ENCODE results near the gene ANKRD13A. TPM values are rescaled to one million over a fixed set of nuclear protein-coding genes. Genes with fewer than 3 reads are reported as not detected.
"Not testable (repeated sequence)": the region's sequence is repeated elsewhere in the genome, so short reads cannot be mapped to it uniquely, and the experiment has no call there.

Gene ANKRD13A
- total RNA-seq, 3 donors from 2014 or later, result 30.6 to 42.7 (median 38.8) TPM

DNA sequence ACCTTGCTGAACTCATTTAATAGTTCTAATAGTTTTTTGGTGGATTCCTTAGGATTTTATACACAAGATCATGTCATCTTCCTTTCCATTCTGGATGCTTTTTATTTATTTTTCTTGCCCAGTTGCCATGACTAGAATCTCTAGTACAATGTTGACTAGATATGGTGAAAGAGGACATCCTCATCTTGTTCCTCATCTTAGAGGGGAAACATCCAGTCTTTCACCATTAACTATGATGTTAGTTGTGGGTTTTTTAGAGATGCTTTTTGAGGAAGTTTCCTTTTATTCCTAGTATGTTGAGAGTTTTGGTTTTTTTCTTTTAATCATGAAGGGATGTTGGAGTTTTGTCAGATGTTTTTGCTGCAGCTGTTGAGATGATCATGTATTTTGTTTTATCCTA is 8.7 kb downstream of the ANKRD13A start:
- Mint-ChIP-seq H3K4me1 (ENCODE audit: low read depth) (peaks cover 85% of the 10 kb centered on the region), H3K9me3 (no peaks in the 10 kb centered on the region), H3K27me3 (ENCODE audit: low read depth) (no peaks in the 10 kb centered on the region), H3K36me3 (ENCODE audit: insufficient read depth) (peaks cover 12% of the 10 kb centered on the region), H3K4me3 (no peak overlapping the region)
- ATAC-seq, result no peak
- DNase-seq, result no peak

DNA sequence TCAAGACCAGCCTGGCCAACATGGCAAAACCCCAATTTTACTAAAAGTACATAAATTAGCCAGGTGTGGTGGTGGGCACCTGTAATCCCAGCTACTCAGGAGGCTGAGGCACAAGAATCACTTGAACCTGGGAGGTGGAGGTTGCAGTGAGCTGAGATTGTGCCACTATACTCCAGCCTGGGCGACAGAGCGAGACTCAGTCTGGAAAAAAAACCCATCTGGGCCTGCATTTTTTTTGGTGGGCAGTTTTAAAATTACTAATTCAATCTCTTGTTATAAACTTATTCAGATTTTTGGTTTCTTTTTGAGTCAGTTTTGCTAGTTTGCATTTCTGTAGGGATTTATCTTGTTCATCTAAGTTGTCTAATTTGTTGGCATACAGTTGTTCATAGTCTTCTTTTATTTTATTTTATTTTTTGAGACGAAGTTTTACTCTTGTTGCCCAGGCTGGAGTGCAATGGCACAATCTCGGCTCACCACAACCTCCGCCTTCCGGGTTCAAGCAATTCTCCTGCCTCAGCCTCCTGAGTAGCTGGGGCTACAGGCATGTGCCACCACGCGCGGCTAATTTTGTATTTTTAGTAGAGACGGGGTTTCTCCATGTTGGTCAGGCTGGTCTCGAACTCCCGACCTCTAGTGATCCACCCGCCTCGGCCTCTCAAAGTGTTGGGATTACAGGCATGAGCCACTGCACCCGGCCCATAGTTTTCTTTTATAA is 9.6 kb downstream of the ANKRD13A start:
- H3K27me3 Mint-ChIP-seq (ENCODE audit: low read depth); H3K9me3 Mint-ChIP-seq; H3K4me3 Mint-ChIP-seq; DNase-seq: not testable (repeated sequence)
- Mint-ChIP-seq H3K4me1 (ENCODE audit: low read depth) (peaks cover 79% of the 10 kb centered on the region), H3K36me3 (ENCODE audit: insufficient read depth) (peaks cover 11% of the 10 kb centered on the region)
- ATAC-seq, result peak; percentile 25 to 40

DNA sequence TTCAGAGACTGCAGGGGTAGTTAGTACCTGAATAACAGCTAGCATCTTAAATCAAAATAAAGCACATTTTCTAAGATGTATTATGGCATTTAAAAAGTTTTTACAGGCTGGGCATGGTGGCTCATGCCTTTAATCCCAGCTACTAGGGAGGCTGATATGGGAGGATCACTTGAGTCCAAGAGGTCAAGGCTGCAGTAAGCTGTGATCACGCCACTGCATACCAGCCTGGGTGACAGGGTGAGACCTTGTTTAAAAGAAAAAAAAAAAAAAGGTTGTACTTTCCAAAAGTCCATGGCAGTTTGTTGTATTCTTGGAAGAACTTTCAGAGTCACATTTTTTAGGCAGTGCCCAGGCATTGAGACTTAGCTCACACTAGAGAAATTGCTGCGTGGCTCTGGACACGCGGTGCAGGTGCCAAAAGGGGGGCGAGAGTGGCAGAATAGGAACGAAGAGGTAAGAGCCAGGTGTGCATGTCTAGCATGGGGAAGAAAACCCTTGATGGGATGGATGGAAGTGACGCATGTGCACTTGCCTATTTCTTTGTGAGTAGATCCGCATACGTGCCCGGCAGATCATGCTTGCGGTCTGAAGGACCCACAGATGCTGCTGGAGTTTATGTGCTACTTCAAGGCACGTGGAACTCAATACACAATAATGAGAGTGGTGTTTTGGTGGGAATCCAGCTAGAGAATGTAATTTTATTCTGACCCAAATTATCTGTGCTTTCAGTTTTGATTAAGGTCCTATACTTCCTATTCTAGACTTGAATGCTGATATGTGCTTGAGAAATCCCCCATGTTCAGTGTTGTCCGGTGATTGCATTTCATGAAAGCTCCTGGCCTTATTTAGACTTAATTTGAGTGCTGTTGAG is 11.9 kb downstream of the ANKRD13A start:
- Mint-ChIP-seq H3K4me3 (peak overlapping the region; percentile 35), H3K9me3 (no peaks in the 10 kb centered on the region), H3K27me3 (ENCODE audit: low read depth) (no peaks in the 10 kb centered on the region), H3K4me1 (ENCODE audit: low read depth) (peaks cover 73% of the 10 kb centered on the region), H3K36me3 (ENCODE audit: insufficient read depth) (peaks cover 11% of the 10 kb centered on the region)
- peak; percentile 26 to 27 for ATAC-seq
- DNase-seq, result no peak

DNA sequence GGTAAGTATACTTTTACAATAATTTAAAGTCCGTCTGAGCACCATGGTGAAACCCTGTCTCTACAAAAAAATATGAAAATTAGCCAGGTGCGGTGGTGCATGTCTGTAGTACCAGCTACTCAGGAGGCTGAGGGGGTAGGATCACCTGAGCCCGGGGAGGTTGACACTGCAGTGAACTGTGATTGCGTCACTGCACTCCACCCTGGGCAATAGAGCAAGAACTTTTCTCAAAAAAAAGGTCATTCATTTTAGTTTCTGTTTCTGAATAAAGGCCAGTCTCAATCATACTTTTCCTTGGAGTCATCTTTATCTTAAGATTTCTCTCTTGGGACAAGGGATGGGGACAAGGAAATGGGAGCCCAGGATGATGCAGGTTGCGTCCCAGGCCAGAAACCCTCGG is 12.9 kb downstream of the ANKRD13A start:
- Mint-ChIP-seq H3K4me1 (ENCODE audit: low read depth) (peaks cover 65% of the 10 kb centered on the region), H3K36me3 (ENCODE audit: insufficient read depth) (peaks cover 11% of the 10 kb centered on the region), H3K27me3 (ENCODE audit: low read depth) (no peaks in the 10 kb centered on the region), H3K9me3 (no peaks in the 10 kb centered on the region), H3K4me3 (peak overlapping the region; percentile 19)
- ATAC-seq, result peak in 1 of 2 donors; percentile 26
- DNase-seq, result no peak

DNA sequence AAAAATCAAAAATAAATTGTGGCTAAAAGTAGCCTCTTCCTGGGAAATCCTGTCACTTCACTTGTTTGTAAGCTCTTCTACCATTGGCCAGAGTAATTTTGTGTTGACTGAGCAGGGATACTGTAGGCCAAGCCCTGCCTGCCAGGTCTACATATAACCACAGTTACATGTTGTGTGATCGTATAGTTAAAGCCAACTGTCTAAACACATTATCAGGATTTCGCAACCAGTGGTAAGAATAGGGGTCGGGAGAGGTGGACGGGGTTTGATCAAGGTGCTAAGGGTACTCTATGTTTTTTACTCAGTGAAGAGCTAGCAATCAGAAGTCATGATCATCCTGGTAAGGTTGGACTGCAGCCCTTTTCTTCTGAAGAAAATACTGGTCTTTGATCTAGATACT is 13.4 kb downstream of the ANKRD13A start:
- H3K4me3 Mint-ChIP-seq, result no peak overlapping the region
- peaks cover 63% of the 10 kb centered on the region for H3K4me1 Mint-ChIP-seq (ENCODE audit: low read depth)
- DNase-seq (no peak), ATAC-seq (no peak)
- H3K9me3 Mint-ChIP-seq, result no peaks in the 10 kb centered on the region
- H3K27me3 Mint-ChIP-seq (ENCODE audit: low read depth), result no peaks in the 10 kb centered on the region
- peaks cover 11% of the 10 kb centered on the region for H3K36me3 Mint-ChIP-seq (ENCODE audit: insufficient read depth)

DNA sequence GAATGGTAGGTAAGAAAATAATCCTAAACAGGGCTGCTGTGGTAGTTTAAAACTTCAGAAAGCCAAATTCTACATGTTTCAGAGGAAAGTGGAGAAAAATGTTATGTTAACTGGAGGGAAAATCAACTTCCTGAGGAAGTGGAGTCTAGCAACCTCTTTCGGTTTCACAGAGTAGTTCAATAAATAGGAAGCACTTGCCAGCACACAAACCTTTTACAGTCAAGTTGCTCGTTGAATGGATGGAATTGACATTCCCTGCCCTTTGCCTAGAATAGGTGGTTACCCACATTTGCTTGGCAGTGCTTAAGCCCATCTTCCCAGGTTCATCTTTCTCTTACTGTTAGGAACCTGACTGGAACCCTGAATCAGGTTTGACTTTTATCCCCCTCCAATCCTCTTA is 15.9 kb downstream of the ANKRD13A start:
- Mint-ChIP-seq H3K4me3 (no peak overlapping the region), H3K27me3 (ENCODE audit: low read depth) (no peaks in the 10 kb centered on the region), H3K36me3 (ENCODE audit: insufficient read depth) (peaks cover 22% of the 10 kb centered on the region), H3K9me3 (no peaks in the 10 kb centered on the region), H3K4me1 (ENCODE audit: low read depth) (peaks cover 44% of the 10 kb centered on the region)
- ATAC-seq, result no peak
- no peak for DNase-seq

DNA sequence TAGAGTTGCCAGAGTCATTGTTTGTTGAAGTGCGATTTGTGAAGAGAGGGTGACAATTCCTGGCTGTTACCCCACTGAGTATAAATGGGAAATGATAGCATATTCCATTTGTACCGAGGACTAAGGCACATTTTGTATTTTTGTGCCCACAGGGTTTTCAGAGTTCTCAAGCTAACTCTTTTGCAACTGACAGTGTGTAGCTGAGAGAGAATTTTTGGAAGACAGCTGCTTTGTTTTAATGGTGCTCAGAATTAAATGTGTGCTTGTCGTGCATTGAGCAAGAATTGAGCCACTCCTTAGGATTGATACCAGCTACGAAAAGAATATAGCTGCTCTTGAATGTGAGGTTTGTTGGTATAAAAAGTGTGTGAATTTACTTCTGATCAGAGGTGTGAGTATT is 21.7 kb downstream of the ANKRD13A start:
- H3K4me1 Mint-ChIP-seq (ENCODE audit: low read depth), result peaks cover 3% of the 10 kb centered on the region
- no peak for DNase-seq
- H3K36me3 Mint-ChIP-seq (ENCODE audit: insufficient read depth), result peaks cover 48% of the 10 kb centered on the region
- H3K4me3 Mint-ChIP-seq, result no peak overlapping the region
- no peaks in the 10 kb centered on the region for H3K9me3 Mint-ChIP-seq
- H3K27me3 Mint-ChIP-seq (ENCODE audit: low read depth), result no peaks in the 10 kb centered on the region
- no peak for ATAC-seq

DNA sequence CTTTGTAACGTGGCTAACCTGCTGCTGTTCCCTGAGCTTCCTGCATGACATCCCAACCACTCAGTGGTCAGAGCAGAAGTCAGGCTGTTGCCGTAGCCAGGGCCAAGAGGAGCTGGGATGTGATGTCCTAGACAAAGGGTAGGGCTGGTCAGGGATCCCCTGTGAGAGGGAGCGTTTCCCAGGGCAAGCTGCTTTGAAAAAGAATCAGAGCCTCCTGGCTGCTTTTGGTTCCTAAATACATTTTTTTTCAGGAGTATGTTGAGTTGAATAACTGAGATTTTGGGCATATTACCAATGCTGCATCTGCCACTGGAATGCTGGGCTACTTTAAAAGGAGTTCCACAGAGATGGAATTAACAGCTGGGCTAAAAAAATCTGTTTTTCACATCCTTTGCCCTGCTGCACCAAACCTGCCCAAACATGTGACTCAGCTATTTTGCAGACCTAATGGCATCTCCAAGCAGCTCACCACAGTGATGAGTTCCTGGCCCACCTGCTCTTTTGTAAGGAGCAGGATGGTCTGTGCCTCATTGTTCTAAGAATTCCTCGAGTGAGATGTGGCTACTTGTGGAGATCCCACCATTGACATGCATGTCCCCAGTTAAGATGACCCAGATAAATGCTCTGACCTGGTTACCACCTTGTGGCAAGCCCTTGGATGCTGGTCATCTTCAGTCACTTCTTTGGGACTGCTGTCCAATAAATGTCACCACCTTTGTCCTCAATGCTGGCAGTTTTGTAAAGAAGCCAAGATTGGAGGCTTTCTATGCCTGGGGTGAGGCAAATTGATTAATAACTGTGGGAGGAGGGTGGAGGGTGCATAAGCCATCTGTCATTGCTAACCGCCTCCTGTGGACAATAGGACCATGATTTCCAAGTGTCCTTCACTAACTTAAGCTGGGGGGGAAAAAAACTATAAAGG is 24.1 kb downstream of the ANKRD13A start:
- no peaks in the 10 kb centered on the region for H3K27me3 Mint-ChIP-seq (ENCODE audit: low read depth)
- peaks cover 53% of the 10 kb centered on the region for H3K36me3 Mint-ChIP-seq (ENCODE audit: insufficient read depth)
- H3K4me1 Mint-ChIP-seq (ENCODE audit: low read depth), result peaks cover 7% of the 10 kb centered on the region
- DNase-seq (no peak), ATAC-seq (no peak)
- no peaks in the 10 kb centered on the region for H3K9me3 Mint-ChIP-seq
- H3K4me3 Mint-ChIP-seq, result no peak overlapping the region

DNA sequence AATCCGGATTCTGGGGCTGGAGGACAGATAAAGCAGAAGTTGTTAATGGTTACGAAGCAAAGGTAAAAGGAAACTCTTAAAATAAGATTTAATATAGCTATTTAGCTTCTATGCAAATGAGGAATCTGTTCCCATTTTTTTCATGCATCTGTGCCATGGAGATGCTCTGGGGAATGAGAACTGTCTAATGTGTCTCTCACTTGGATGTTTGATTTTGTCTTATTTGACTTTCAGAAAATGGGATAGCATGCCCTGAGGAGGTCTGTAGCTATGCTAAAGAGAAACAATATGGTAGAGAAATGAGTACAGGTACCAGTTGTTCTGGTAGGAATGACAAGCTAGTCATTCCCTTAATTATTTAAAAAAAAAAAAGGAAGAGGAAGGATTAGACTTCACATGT is 24.8 kb downstream of the ANKRD13A start:
- no peak overlapping the region for H3K4me3 Mint-ChIP-seq
- peaks cover 7% of the 10 kb centered on the region for H3K4me1 Mint-ChIP-seq (ENCODE audit: low read depth)
- DNase-seq (no peak), ATAC-seq (no peak)
- H3K9me3 Mint-ChIP-seq, result no peaks in the 10 kb centered on the region
- H3K27me3 Mint-ChIP-seq (ENCODE audit: low read depth), result no peaks in the 10 kb centered on the region
- H3K36me3 Mint-ChIP-seq (ENCODE audit: insufficient read depth), result peaks cover 49% of the 10 kb centered on the region

DNA sequence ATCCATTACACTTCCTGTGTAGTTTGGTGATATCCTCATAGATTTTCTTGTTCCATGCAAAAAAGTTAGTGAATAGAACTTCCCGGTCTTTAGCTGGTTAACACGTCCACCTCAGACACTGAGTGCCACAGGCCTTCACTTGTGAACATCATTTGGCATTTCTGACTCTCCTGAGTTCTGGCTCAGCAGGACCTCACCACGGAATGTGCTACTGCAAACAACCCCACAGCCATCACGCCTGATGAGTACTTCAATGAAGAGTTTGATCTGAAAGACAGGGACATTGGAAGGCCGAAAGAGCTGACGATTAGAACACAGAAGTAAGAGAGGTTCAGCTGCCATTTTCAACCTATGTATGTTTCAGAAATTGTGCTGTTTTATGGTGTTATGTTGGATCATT is 29.1 kb downstream of the ANKRD13A start:
- no peaks in the 10 kb centered on the region for H3K9me3 Mint-ChIP-seq
- H3K27me3 Mint-ChIP-seq (ENCODE audit: low read depth), result no peaks in the 10 kb centered on the region
- H3K36me3 Mint-ChIP-seq (ENCODE audit: insufficient read depth), result peaks cover 39% of the 10 kb centered on the region
- ATAC-seq, result no peak
- H3K4me1 Mint-ChIP-seq (ENCODE audit: low read depth), result peaks cover 7% of the 10 kb centered on the region
- no peak for DNase-seq
- H3K4me3 Mint-ChIP-seq, result no peak overlapping the region

DNA sequence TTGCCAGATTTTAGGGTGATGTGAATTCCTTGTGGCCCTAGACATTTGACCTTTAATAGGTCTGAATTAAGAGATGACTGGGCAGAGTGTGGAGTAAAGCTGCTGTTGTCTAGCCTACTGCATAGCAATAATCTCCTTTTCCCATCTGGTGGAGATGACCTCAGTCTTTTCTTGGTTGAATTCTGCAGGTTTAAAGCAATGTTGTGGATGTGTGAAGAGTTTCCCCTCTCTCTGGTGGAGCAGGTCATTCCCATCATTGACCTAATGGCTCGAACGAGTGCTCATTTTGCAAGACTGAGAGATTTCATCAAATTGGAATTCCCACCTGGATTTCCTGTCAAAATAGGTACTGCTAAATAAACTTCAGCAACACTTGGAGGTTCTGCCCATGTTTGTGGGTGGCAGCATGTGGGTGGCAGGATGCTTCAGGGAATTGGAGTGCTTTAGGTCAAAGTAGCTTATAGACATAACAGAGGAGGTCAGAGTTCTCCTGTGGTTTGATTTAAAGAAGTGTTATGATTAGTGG is 30.1 kb downstream of the ANKRD13A start:
- H3K4me3 Mint-ChIP-seq, result no peak overlapping the region
- H3K27me3 Mint-ChIP-seq (ENCODE audit: low read depth), result no peaks in the 10 kb centered on the region
- no peak for DNase-seq
- no peak for ATAC-seq
- H3K4me1 Mint-ChIP-seq (ENCODE audit: low read depth), result peaks cover 5% of the 10 kb centered on the region
- H3K36me3 Mint-ChIP-seq (ENCODE audit: insufficient read depth), result peaks cover 40% of the 10 kb centered on the region
- H3K9me3 Mint-ChIP-seq, result no peaks in the 10 kb centered on the region

DNA sequence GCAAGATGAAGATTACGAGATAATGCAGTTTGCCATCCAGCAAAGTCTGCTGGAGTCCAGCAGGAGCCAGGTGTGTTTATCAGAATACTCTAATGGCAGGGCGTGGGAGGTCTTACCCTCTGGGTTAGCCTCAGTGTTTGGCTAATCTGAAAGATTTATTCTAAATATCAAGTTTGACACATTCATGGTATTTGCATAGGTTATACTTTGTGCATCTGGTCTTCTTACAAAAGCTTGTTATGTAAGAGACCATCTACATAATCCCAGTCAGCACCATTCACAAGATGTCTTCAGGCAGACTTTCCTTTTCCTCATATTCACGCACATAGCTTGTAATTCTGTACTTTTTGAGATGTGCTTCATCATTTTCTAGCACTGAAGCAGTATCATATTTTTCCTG is 34.7 kb downstream of the ANKRD13A start:
- Mint-ChIP-seq H3K4me1 (ENCODE audit: low read depth) (peaks cover 10% of the 10 kb centered on the region), H3K27me3 (ENCODE audit: low read depth) (no peaks in the 10 kb centered on the region), H3K9me3 (no peaks in the 10 kb centered on the region), H3K36me3 (ENCODE audit: insufficient read depth) (peaks cover 50% of the 10 kb centered on the region), H3K4me3 (no peak overlapping the region)
- DNase-seq (no peak), ATAC-seq (no peak)

DNA sequence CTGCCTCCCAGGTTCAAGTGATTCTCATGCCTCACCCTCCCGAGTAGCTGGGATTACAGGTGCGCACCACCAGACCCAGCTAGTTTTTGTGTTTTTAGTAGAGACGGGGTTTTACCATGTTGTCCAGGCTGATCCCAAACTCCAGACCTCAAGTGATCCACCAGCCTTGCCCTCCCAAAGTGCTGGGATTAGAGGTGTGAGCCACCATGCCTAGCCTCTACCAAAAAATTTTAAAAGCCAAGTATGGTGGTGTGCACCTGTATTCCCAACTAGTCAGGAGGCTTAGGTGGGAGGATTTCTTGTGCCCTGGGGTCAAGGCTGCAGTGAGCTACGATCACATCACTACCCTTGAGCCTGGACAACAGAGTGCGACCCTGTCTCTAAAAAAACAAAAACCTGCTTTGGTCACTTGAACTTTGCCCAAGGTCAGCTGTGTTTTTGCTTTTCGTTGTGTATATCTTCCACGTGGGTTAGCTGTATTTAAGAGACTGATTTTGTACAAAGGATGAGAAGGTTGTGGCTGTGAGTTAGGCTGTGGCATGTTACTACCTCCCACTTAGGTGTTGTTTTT is 36.4 kb downstream of the ANKRD13A start:
- Mint-ChIP-seq H3K36me3 (ENCODE audit: insufficient read depth) (peaks cover 52% of the 10 kb centered on the region), H3K4me3 (no peak overlapping the region), H3K27me3 (ENCODE audit: low read depth) (no peaks in the 10 kb centered on the region), H3K9me3 (no peaks in the 10 kb centered on the region), H3K4me1 (ENCODE audit: low read depth) (peaks cover 27% of the 10 kb centered on the region)
- no peak for DNase-seq
- ATAC-seq, result no peak

DNA sequence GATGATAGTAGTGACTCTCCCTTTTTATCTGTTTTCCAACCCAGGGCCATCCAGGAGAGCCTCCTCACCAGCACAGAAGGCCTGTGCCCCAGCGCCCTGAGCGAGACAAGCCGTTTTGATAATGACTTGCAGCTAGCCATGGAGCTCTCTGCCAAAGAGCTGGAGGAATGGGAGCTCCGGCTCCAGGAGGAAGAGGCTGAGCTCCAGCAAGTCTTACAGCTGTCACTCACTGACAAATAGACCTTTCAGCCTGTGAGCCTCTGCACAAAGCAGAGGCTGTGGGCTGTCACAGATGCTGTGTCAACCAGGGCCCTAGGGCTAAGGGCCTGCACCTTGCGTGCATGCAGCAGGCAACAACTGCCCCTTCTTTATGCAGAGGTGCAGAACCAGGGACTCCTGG is 38.1 kb downstream of the ANKRD13A start:
- Mint-ChIP-seq H3K36me3 (ENCODE audit: insufficient read depth) (peaks cover 56% of the 10 kb centered on the region), H3K4me3 (no peak overlapping the region), H3K4me1 (ENCODE audit: low read depth) (peaks cover 32% of the 10 kb centered on the region), H3K27me3 (ENCODE audit: low read depth) (no peaks in the 10 kb centered on the region), H3K9me3 (no peaks in the 10 kb centered on the region)
- ATAC-seq, result no peak
- DNase-seq, result no peak

Data from activated T-cell treated with anti-CD3 and anti-CD28 coated beads, Interleukin-2, amount 50 U/mL, for 4 hours (primary cell).